Frontal cortex (tissue), 4 donors: ENCODE measurements around the gene CHTF18. TPM values are rescaled to one million over a fixed set of nuclear protein-coding genes. Genes with fewer than 3 reads are reported as not detected.

Experiments used
- DNase-seq, 2 donors: peaks; one replicate each; pipeline ENCODE4 v3.0.0; 2012; ENCODE audit warnings: low spot score in 2 of 2
- FAIRE-seq: peaks from 2 replicates; lab custom pipeline; 2012; peaks lifted over from hg19 to GRCh38; lab: Jason Lieb, UNC
- total RNA-seq: library from RNA; depleted of rRNA; stranded (reverse); fragments of >200 nt; gene quantifications from one replicate; pipeline ENCODE4 v1.2.3, GENCODE V29; 2014
- donor health status: control.
- donor health status: control.
- donor health status: control.

CHTF18 gene
- total RNA-seq, 1 donor from 2014 or later: 9.8 TPM

- no peak for DNase-seq
- FAIRE-seq: no peak
These were observed 29.1 kb upstream of the CHTF18 start for GRCh38 chr16:759110-759910.

DNA sequence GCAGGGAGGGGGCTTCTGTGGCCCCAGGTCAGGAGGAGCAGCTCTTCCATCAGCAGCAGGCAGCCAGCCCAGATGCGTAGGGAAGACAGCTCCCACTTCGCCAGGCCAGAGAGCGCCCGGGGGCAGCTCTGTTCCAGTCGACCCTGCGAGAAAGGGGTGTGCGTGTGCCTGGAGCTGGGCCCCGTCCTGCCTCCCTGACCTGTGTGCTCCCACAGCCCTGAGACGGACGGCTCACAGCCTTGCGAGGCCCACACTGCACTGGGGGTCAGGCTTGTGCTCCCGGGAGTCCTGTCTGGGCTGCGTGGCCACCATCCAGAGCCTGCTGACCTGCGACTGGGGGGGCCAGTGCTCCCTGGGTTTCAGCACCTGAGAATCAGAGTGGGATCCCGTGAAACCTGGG lies 28.4 kb upstream of the CHTF18 start:
- no peak for FAIRE-seq
- no peak for DNase-seq

- FAIRE-seq: no peak
- DNase-seq: no peak
These were observed 27.7 kb upstream of the CHTF18 start, which contains the start of gene MSLN for GRCh38 chr16:760545-761343. Gene MSLN (plus strand): TSS chr16:760734. CDS start chr16:762681, 1,947 bp downstream.

- DNase-seq (no peak), FAIRE-seq (no peak)
These were observed 26.6 kb upstream of the CHTF18 start for GRCh38 chr16:761625-762513.

- DNase-seq (no peak), FAIRE-seq (no peak)
These were observed 25.7 kb upstream of the CHTF18 start for GRCh38 chr16:762595-763268.

GRCh38 chr16:763369-764183 lies 24.8 kb upstream of the CHTF18 start:
- DNase-seq (no peak), FAIRE-seq (no peak)

DNA sequence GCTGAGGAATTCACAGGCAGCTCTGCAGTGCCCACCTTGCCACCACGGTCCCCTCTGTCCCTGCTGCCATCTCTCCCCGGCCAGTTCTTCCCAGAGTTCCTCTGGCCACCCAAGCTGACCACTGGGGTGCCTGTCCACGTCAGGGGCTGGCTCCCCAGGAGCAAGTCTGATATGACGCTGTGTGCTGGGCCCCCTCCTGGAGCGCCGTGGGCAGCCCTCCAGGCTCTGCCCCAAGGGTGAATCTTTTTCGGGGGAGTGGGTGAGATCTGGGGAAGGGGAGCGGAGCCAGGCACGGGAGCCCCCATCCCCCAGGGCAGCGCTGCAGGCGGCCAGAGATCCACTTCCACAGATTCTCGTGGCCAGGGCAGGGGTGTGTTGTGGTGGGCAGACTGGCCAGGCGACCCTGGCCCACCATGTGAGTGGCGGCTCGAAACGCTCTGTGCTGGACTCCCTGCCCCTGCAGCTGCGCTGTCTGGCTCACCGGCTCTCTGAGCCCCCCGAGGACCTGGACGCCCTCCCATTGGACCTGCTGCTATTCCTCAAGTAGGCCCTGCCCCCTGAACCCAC lies 24.2 kb upstream of the CHTF18 start:
- DNase-seq (no peak), FAIRE-seq (no peak)

DNA sequence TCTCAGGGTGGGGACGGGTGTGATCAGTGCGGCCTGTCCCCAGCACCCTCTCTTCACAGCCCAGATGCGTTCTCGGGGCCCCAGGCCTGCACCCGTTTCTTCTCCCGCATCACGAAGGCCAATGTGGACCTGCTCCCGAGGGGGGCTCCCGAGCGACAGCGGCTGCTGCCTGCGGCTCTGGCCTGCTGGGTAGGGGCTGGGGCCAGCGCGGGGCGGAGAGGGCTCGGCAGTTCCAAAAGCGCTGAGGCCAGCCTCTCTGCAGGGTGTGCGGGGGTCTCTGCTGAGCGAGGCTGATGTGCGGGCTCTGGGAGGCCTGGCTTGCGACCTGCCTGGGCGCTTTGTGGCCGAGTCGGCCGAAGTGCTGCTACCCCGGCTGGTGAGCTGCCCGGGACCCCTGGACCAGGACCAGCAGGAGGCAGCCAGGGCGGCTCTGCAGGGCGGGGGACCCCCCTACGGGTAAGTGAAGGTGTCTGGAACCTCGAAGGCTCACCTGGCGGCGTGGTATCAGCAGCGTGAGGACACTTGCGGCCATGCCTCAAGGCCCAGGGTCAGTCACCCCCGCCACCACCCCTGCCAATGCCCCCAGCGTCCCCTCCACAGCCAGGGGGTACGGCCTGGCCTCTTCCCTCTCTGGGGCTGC lies 23.5 kb upstream of the CHTF18 start:
- FAIRE-seq (no peak), DNase-seq (no peak)

- FAIRE-seq: no peak
These were observed 22.9 kb upstream of the CHTF18 start for GRCh38 chr16:765488-765865.

DNA sequence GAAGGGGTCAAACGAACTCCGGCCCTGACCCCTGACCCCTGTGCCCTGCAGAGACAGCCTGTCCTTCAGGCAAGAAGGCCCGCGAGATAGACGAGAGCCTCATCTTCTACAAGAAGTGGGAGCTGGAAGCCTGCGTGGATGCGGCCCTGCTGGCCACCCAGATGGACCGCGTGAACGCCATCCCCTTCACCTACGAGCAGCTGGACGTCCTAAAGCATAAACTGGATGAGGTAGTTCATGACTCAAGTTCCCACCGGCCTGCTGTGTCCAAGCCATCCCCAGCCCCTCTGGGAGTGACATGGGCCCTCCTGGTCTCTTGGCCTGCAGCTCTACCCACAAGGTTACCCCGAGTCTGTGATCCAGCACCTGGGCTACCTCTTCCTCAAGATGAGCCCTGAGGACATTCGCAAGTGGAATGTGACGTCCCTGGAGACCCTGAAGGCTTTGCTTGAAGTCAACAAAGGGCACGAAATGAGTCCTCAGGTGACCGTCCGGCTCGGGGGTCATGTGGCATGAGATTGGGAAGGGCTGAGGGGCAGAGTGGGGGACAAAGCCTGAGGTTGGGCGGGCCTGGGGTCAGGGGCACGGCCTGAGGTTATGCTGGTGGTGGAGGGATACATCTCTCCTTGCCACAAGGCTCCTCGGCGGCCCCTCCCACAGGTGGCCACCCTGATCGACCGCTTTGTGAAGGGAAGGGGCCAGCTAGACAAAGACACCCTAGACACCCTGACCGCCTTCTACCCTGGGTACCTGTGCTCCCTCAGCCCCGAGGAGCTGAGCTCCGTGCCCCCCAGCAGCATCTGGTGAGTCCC lies 22.2 kb upstream of the CHTF18 start:
- FAIRE-seq (no peak), DNase-seq (no peak)

More at GRCh38 chr16:765488-765865, 22.9 kb upstream of the CHTF18 start:
- no peak for DNase-seq

GRCh38 chr16:766820-767640 lies 21.4 kb upstream of the CHTF18 start:
- DNase-seq (no peak), FAIRE-seq (no peak)

DNA sequence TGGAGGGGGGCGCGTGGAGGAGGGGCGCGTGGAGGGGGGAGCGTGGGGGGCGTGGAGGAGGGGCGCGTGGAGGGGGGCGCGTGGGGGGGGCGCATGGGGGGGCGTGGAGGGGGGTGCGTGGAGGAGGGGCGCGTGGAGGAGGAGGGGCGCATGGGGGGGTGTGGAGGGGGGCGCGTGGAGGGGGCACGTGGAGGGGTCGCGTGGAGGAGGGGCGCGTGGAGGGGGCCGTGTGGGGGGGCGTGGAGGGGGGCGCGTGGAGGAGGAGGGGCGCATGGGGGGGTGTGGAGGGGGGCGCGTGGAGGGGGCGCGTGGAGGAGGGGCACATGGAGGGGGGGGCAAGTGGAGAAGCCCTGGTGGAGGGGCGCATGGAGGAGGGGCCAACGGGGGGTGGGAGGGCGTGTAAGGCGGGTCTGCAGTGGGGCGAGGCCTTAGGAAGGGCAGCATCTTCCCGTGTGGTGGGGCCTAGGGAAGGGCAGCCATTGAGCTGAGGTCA lies 20.6 kb upstream of the CHTF18 start:
- FAIRE-seq: no peak
- no peak for DNase-seq

DNA sequence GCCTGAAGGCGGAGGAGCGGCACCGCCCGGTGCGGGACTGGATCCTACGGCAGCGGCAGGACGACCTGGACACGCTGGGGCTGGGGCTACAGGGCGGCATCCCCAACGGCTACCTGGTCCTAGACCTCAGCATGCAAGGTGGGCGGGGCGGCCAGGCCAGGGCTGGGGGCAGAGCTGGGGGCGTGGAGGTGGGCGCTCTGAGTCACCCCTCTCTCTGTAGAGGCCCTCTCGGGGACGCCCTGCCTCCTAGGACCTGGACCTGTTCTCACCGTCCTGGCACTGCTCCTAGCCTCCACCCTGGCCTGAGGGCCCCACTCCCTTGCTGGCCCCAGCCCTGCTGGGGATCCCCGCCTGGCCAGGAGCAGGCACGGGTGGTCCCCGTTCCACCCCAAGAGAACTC lies 20.0 kb upstream of the CHTF18 start:
- no peak for DNase-seq
- no peak for FAIRE-seq

GRCh38 chr16:769184-769784 lies 19.1 kb upstream of the CHTF18 start:
- FAIRE-seq (no peak), DNase-seq (no peak)

DNA sequence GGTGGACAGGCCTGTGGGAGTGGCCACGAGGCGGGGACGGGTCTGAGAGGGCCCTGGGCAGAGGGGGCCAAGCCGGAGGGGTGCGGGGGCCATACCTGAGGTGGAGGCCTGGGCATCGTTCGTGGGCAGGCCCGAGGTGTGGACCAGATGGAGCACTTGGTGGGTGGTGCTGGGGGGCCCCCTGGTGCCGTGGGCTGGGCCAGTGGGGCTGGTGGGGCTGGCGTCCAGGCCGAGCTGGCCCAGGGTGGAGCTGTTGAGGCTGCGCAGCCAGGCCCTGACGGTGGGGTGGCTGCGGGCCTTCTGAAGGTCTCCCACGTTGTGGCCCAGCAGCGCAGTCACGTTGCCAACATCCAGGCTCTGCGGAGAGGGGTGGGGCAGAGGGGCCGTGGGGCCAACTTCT lies 18.5 kb upstream of the CHTF18 start:
- no peak for FAIRE-seq
- no peak for DNase-seq

DNA sequence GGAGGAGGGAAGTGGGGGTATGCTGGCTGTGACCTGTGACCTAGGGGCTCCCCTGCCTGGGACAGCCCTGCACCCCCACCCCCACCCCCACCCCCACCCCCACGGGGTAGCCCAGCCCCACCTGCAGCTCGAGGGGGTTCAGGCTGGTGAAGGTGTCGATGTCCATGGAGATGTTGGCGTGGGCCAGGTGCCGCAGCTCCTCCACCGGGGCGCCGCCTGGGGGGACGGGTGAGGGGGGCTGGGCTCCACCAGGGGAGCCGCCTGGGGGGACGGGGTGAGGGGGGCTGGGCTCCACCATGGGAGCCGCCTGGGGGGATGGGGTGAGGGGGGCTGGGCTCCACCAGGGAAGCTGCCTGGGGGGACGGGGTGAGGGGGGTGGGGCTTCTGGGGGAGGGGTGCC lies 18.0 kb upstream of the CHTF18 start:
- DNase-seq: no peak
- FAIRE-seq: no peak
